ENCODE results near the gene CELSR2. TPM values are rescaled to one million over a fixed set of nuclear protein-coding genes. Genes with fewer than 3 reads are reported as not detected.
A peak's percentile ranks its signal among the peaks of the same experiment; 100 is the strongest.

The CELSR2 gene
- total RNA-seq, 1 experiment from 2014 or later, result 1.2 TPM

DNA sequence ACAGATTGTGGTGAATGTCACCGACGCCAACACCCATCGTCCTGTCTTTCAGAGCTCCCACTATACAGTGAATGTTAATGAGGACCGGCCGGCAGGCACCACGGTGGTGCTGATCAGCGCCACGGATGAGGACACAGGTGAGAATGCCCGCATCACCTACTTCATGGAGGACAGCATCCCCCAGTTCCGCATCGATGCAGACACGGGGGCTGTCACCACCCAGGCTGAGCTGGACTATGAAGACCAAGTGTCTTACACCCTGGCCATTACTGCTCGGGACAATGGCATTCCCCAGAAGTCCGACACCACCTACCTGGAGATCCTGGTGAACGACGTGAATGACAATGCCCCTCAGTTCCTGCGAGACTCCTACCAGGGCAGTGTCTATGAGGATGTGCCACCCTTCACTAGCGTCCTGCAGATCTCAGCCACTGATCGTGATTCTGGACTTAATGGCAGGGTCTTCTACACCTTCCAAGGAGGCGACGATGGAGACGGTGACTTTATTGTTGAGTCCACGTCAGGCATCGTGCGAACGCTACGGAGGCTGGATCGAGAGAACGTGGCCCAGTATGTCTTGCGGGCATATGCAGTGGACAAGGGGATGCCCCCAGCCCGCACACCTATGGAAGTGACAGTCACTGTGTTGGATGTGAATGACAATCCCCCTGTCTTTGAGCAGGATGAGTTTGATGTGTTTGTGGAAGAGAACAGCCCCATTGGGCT is 3.0 kb downstream of the CELSR2 start:
- H3K79me2 ChIP-seq (ENCODE audit: low read length), result no peaks in the 10 kb centered on the region
- no peak overlapping the region for H3K4me2 ChIP-seq (ENCODE audit: low read depth, low read length, poor library complexity, severe bottlenecking)
- no peak overlapping the region for H3K27ac ChIP-seq (ENCODE audit: low read length)
- no peak overlapping the region for H3K4me3 ChIP-seq (ENCODE audit: low read length)
- no peaks in the 10 kb centered on the region for H3K9me2 ChIP-seq (replicated peaks; ENCODE audit: insufficient read depth, low read length)
- no peaks in the 10 kb centered on the region for H3K36me3 ChIP-seq (ENCODE audit: insufficient read depth, low read length)
- no peaks in the 10 kb centered on the region for H3K9me3 ChIP-seq (ENCODE audit: low read length)
- no peak overlapping the region for H3K9ac ChIP-seq (ENCODE audit: low read length)
- no peak overlapping the region for H2AFZ ChIP-seq (ENCODE audit: low read length)
- no peaks in the 10 kb centered on the region for H3K27me3 ChIP-seq (ENCODE audit: low read length)
- 0 out of 2 replicates have a peak, but pooled peaks cover 5% of the 10 kb centered on the region for H4K20me1 ChIP-seq (ENCODE audit: insufficient read depth, low read depth, low read length)
- H3K4me1 ChIP-seq (ENCODE audit: low read length), result peaks cover 18% of the 10 kb centered on the region
- DNase-seq, result no peak

DNA sequence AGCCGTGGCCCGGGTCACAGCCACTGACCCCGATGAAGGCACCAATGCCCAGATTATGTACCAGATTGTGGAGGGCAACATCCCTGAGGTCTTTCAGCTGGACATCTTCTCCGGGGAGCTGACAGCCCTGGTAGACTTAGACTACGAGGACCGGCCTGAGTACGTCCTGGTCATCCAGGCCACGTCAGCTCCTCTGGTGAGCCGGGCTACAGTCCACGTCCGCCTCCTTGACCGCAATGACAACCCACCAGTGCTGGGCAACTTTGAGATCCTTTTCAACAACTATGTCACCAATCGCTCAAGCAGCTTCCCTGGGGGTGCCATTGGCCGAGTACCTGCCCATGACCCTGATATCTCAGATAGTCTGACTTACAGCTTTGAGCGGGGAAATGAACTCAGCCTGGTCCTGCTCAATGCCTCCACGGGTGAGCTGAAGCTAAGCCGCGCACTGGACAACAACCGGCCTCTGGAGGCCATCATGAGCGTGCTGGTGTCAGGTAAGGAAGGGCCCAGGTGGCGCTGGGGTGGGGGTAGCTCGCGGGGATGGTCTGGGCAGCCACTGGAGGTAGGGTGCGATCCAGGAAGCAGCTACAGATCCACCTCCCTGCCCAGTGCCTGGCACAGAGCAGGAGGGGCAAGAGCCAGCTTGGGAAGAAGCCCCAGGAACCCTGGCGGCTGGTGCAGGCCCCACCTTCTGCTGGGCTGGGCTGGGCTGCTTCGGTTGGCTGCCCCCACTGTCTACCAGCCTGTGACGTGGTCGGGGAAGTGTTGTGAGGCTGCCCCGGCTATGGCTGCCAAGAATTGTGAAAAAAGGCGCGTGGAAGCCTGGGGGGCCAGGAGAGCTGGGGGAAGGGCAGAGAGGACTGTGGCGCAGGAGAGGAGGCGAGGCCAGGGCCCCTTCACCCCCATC is 3.8 kb downstream of the CELSR2 start:
- Histone ChIP-seq H3K27ac (ENCODE audit: low read length) (no peak overlapping the region), H3K9me3 (ENCODE audit: low read length) (no peaks in the 10 kb centered on the region), H3K36me3 (ENCODE audit: insufficient read depth, low read length) (no peaks in the 10 kb centered on the region), H4K20me1 (ENCODE audit: insufficient read depth, low read depth, low read length) (0 out of 2 replicates have a peak, but pooled peaks cover 3% of the 10 kb centered on the region), H3K4me3 (ENCODE audit: low read length) (no peak overlapping the region), H3K9me2 (replicated peaks; ENCODE audit: insufficient read depth, low read length) (no peaks in the 10 kb centered on the region), H3K4me2 (ENCODE audit: low read depth, low read length, poor library complexity, severe bottlenecking) (peak overlapping the region; percentile 26), H3K9ac (ENCODE audit: low read length) (no peak overlapping the region), H3K27me3 (ENCODE audit: low read length) (no peaks in the 10 kb centered on the region), H2AFZ (ENCODE audit: low read length) (no peak overlapping the region), H3K79me2 (ENCODE audit: low read length) (no peaks in the 10 kb centered on the region), H3K4me1 (ENCODE audit: low read length) (peaks cover 18% of the 10 kb centered on the region)
- no peak for DNase-seq

DNA sequence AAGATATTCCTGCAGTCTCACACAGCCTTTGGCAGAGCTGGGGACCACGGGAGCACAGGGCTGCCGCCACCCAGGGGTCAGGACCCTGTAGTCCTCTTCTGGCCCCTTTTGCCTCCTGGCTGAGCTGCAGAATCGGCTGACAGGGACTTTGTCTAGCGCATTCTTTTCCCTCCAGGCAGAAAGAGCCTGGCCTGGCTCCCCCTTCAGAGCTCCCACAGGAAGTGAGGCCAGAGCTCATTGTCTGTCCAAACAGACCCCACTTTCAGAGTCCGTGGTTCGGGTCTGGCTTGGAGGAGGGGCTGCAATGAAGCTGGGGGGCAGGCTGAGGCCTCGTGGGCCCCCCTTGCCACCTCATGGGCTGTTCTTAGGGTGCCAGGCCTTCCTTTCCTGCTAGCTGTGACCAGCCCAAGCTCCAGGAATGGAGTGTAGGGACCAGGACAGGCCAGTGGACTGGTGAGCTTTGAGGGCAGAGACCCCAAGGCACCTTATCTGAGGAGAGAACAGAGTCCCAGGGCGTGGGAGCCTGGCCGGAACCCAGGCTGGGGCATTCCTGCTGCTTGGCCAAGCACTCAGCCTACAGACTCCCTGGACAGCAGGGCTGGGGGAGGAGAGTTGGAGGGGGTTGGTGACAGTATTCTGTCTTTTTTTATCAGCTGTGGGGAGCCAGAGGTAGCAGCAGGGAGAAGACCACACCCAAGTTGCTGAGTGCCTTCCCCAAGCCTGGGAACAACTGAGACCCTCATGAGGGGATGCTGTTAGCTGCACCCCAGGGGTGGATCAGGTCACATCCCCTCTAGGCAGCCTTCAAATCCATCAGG is 4.7 kb downstream of the CELSR2 start:
- H2AFZ ChIP-seq (ENCODE audit: low read length), result no peak overlapping the region
- peaks cover 17% of the 10 kb centered on the region for H3K4me1 ChIP-seq (ENCODE audit: low read length)
- H3K9ac ChIP-seq (ENCODE audit: low read length), result no peak overlapping the region
- no peak overlapping the region for H3K27ac ChIP-seq (ENCODE audit: low read length)
- H3K27me3 ChIP-seq (ENCODE audit: low read length), result no peaks in the 10 kb centered on the region
- H3K4me2 ChIP-seq (ENCODE audit: low read depth, low read length, poor library complexity, severe bottlenecking), result peak overlapping the region; percentile 26
- H4K20me1 ChIP-seq (ENCODE audit: insufficient read depth, low read depth, low read length), result 0 out of 2 replicates have a peak, but pooled peaks cover 3% of the 10 kb centered on the region
- no peaks in the 10 kb centered on the region for H3K36me3 ChIP-seq (ENCODE audit: insufficient read depth, low read length)
- no peaks in the 10 kb centered on the region for H3K9me2 ChIP-seq (replicated peaks; ENCODE audit: insufficient read depth, low read length)
- no peak overlapping the region for H3K4me3 ChIP-seq (ENCODE audit: low read length)
- DNase-seq, result no peak
- H3K79me2 ChIP-seq (ENCODE audit: low read length), result no peaks in the 10 kb centered on the region
- H3K9me3 ChIP-seq (ENCODE audit: low read length), result no peaks in the 10 kb centered on the region

DNA sequence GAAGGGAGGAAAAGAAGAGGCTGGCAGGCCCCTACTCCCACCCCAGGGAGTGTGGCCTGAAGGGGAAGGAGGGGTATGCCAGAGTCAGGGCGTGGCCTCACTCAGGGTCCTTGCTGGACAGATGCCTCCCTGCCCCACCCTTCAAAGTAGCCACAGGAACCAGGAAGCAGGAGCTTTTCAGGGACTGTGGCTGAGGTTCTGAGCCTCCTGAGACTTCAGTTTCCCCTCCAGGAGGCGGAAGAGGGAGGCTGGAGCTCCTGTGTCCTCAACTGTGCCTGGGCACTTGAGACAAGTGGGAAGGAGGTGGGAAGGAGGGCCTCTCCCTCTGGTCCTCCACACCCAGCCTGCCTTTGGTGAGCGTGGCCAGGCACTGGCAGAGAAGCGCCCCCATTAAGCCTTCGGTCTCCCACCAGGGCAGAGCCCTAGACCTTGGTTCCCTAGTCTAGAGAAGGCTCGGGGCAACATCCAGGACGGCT is 5.3 kb downstream of the CELSR2 start:
- Histone ChIP-seq H3K4me2 (ENCODE audit: low read depth, low read length, poor library complexity, severe bottlenecking) (no peak overlapping the region), H3K9ac (ENCODE audit: low read length) (no peak overlapping the region), H2AFZ (ENCODE audit: low read length) (no peak overlapping the region)

DNA sequence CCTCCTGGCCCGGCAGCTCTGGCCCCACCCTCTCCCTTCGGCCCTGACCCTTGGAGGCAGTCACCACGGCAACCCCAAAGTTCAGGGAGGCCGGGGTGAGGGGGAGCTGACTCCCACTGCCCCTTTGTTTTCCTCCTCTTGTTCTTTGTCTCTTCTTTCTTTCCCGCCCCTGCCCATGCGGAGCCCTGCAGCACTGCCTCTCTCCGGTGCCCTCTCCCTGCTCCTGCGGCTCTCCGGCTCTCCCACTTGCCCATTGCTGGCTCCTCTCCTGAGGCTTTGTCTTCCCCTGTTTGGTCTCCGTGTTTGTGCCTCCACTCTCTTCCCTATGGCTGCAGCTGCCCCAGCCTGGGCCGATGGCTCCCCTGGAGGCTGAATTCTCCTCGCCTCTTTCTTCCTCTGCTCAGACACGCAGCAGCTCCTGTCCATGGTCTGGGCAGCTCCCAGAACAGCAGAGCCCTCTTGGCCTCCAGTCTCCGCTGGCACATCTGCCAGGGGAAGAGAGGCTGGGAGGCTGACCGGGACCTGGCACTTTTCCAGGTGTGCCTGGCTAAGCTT is 5.8 kb downstream of the CELSR2 start:
- Histone ChIP-seq H3K36me3 (ENCODE audit: insufficient read depth, low read length) (no peaks in the 10 kb centered on the region), H3K9me3 (ENCODE audit: low read length) (no peaks in the 10 kb centered on the region), H3K4me2 (ENCODE audit: low read depth, low read length, poor library complexity, severe bottlenecking) (no peak overlapping the region), H4K20me1 (ENCODE audit: insufficient read depth, low read depth, low read length) (0 out of 2 replicates have a peak, but pooled peaks cover 2% of the 10 kb centered on the region), H3K27me3 (ENCODE audit: low read length) (no peaks in the 10 kb centered on the region), H3K79me2 (ENCODE audit: low read length) (no peaks in the 10 kb centered on the region), H2AFZ (ENCODE audit: low read length) (no peak overlapping the region), H3K4me3 (ENCODE audit: low read length) (no peak overlapping the region), H3K27ac (ENCODE audit: low read length) (no peak overlapping the region), H3K9me2 (replicated peaks; ENCODE audit: insufficient read depth, low read length) (no peaks in the 10 kb centered on the region), H3K9ac (ENCODE audit: low read length) (no peak overlapping the region), H3K4me1 (ENCODE audit: low read length) (peaks cover 12% of the 10 kb centered on the region)
- DNase-seq, result no peak

More for the DNA sequence above, 5.3 kb downstream of the CELSR2 start:
- H3K27ac ChIP-seq (ENCODE audit: low read length), result no peak overlapping the region
- H3K79me2 ChIP-seq (ENCODE audit: low read length), result no peaks in the 10 kb centered on the region
- H3K27me3 ChIP-seq (ENCODE audit: low read length), result no peaks in the 10 kb centered on the region
- no peak for DNase-seq
- no peaks in the 10 kb centered on the region for H3K9me3 ChIP-seq (ENCODE audit: low read length)
- H3K4me3 ChIP-seq (ENCODE audit: low read length), result no peak overlapping the region
- no peaks in the 10 kb centered on the region for H3K36me3 ChIP-seq (ENCODE audit: insufficient read depth, low read length)
- 0 out of 2 replicates have a peak, but pooled peaks cover 3% of the 10 kb centered on the region for H4K20me1 ChIP-seq (ENCODE audit: insufficient read depth, low read depth, low read length)
- H3K9me2 ChIP-seq (replicated peaks; ENCODE audit: insufficient read depth, low read length), result no peaks in the 10 kb centered on the region
- H3K4me1 ChIP-seq (ENCODE audit: low read length), result peaks cover 15% of the 10 kb centered on the region

- no peak for DNase-seq
- Histone ChIP-seq H4K20me1 (ENCODE audit: insufficient read depth, low read depth, low read length) (no peaks in the 10 kb centered on the region), H3K27me3 (ENCODE audit: low read length) (no peaks in the 10 kb centered on the region), H3K36me3 (ENCODE audit: insufficient read depth, low read length) (no peaks in the 10 kb centered on the region), H3K9me2 (replicated peaks; ENCODE audit: insufficient read depth, low read length) (no peaks in the 10 kb centered on the region), H3K79me2 (ENCODE audit: low read length) (no peaks in the 10 kb centered on the region), H3K4me2 (ENCODE audit: low read depth, low read length, poor library complexity, severe bottlenecking) (no peak overlapping the region), H3K27ac (ENCODE audit: low read length) (no peak overlapping the region), H3K4me3 (ENCODE audit: low read length) (no peak overlapping the region), H3K9ac (ENCODE audit: low read length) (no peak overlapping the region), H3K9me3 (ENCODE audit: low read length) (no peaks in the 10 kb centered on the region), H2AFZ (ENCODE audit: low read length) (no peak overlapping the region), H3K4me1 (ENCODE audit: low read length) (peaks cover 12% of the 10 kb centered on the region)
Measured at GRCh38 chr1:109255678-109256077, 6.3 kb downstream of the CELSR2 start.

DNA sequence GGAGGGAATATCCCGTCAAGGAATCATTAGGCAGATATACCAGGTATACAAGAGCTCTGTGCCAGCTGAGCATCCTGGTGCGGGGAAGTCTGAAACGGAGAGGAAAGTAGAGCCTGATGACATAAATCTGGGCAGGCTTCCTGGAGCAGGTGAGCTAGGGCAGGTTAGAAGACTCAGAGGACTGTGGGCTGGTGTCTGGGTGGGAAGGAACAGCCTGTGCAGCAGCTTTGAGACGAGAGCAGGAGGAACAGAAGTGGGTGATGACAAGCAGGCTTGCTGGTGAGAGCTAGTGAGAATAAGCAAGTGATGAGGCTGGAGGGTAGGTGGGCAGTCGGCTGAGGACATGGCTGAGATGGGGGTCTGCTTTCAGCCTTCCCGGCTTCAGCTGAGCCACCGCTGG is 6.7 kb downstream of the CELSR2 start:
- H3K36me3 ChIP-seq (ENCODE audit: insufficient read depth, low read length), result no peaks in the 10 kb centered on the region
- no peak for DNase-seq
- H3K9me2 ChIP-seq (replicated peaks; ENCODE audit: insufficient read depth, low read length), result no peaks in the 10 kb centered on the region

More for the DNA sequence above, 6.7 kb downstream of the CELSR2 start:
- H3K9me3 ChIP-seq (ENCODE audit: low read length), result no peaks in the 10 kb centered on the region
- no peak overlapping the region for H2AFZ ChIP-seq (ENCODE audit: low read length)
- no peak overlapping the region for H3K4me3 ChIP-seq (ENCODE audit: low read length)
- no peaks in the 10 kb centered on the region for H3K79me2 ChIP-seq (ENCODE audit: low read length)
- no peaks in the 10 kb centered on the region for H4K20me1 ChIP-seq (ENCODE audit: insufficient read depth, low read depth, low read length)
- no peak overlapping the region for H3K4me2 ChIP-seq (ENCODE audit: low read depth, low read length, poor library complexity, severe bottlenecking)
- H3K9ac ChIP-seq (ENCODE audit: low read length), result no peak overlapping the region
- no peak overlapping the region for H3K27ac ChIP-seq (ENCODE audit: low read length)
- H3K27me3 ChIP-seq (ENCODE audit: low read length), result no peaks in the 10 kb centered on the region
- peaks cover 12% of the 10 kb centered on the region for H3K4me1 ChIP-seq (ENCODE audit: low read length)

Data from Karpas-422 (cell line).